ENCODE data around the gene SLC25A52.

DNA sequence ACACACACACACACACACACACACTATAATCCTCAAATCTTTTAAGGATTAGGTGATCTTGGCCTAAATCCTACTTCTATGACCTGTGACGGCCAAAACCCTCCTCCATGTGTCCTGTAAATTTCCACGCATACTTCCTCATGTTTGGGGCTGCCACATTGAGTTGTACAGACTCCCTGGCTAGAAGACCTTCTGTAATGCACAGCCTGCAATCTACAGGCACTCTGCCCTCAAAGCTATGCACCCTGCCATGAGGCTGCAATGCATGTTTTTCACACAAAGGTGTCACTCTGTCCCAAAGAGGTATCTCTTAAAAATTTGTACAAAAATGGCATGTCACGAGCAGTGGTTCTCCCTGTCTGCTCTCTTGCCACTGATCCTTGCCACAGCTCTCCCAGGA, 49.9 kb downstream of the SLC25A52 start:
- TF ChIP-seq EZH2 (IDR thresholded peaks at IDR 0.05; ENCODE audit: borderline replicate concordance, low read depth, low read length, severe bottlenecking), result no peak
- TF ChIP-seq, protein P1, sequence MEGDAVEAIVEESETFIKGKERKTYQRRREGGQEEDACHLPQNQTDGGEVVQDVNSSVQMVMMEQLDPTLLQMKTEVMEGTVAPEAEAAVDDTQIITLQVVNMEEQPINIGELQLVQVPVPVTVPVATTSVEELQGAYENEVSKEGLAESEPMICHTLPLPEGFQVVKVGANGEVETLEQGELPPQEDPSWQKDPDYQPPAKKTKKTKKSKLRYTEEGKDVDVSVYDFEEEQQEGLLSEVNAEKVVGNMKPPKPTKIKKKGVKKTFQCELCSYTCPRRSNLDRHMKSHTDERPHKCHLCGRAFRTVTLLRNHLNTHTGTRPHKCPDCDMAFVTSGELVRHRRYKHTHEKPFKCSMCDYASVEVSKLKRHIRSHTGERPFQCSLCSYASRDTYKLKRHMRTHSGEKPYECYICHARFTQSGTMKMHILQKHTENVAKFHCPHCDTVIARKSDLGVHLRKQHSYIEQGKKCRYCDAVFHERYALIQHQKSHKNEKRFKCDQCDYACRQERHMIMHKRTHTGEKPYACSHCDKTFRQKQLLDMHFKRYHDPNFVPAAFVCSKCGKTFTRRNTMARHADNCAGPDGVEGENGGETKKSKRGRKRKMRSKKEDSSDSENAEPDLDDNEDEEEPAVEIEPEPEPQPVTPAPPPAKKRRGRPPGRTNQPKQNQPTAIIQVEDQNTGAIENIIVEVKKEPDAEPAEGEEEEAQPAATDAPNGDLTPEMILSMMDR (IDR thresholded peaks at IDR 0.05; ENCODE audit: borderline replicate concordance, extremely low read depth, low read length, poor library complexity, severe bottlenecking), result peak; percentile 40

All from DND-41 (cell line).